Sciatic nerve (tissue), 1 donor: ENCODE data around the gene PAAF1. TPM values are rescaled to one million over a fixed set of nuclear protein-coding genes. Genes with fewer than 3 reads are reported as not detected.

ENCODE experiments used
- total RNA-seq: library from RNA; stranded (reverse); fragmentation: NEBNext Ultra II Directional; extraction: Animal tissue kit (Norgen Biotek cat#: 25700); gene quantifications from one replicate; pipeline ENCODE4 v1.2.1, GENCODE V29; 2021
- donor health status: DM: no; HTN: no; CAD: no.

PAAF1 gene
- total RNA-seq, 1 donor from 2014 or later: 32.4 TPM

Other genes with a start within 250 kb of the PAAF1 start
- gene PLEKHB1, start 230.4 kb upstream of the PAAF1 start, total RNA-seq: 370 TPM
- gene RAB6A, start 115.9 kb upstream of the PAAF1 start, total RNA-seq: 157 TPM
- 30.4 TPM for gene MRPL48, start 89.1 kb upstream of the PAAF1 start, total RNA-seq
- 37.5 TPM for gene COA4, start 153 bp upstream of the PAAF1 start, total RNA-seq
- gene DNAJB13, start 74.0 kb downstream of the PAAF1 start, total RNA-seq: 0.62 TPM
- gene UCP2, start 105.8 kb downstream of the PAAF1 start, total RNA-seq: 43.1 TPM
- 2.6 TPM for gene UCP3, start 132.1 kb downstream of the PAAF1 start, total RNA-seq